Activated naive CD4-positive, alpha-beta T cell treated with anti-CD3 and anti-CD28 coated beads, Interleukin-2, amount 50 U/mL, for 24 hours (primary cell): ENCODE data around the gene CHCHD10.
"Not testable (repeated sequence)": the region's sequence is repeated elsewhere in the genome, so short reads cannot be mapped to it uniquely, and the experiment has no call there.

Experiments used
- H3K27ac Mint-ChIP-seq: one replicate; pipeline ENCODE4 v1.8.0; 2021; ENCODE audit warnings: mild to moderate bottlenecking, mixed read lengths
- H3K27me3 Mint-ChIP-seq: one replicate; pipeline ENCODE4 v1.8.0; 2021; ENCODE audit warnings: mixed read lengths
- H3K36me3 Mint-ChIP-seq: one replicate; pipeline ENCODE4 v1.8.0; 2021; ENCODE audit warnings: mixed read lengths
- H3K4me1 Mint-ChIP-seq: one replicate; pipeline ENCODE4 v1.8.0; 2021; ENCODE audit warnings: mixed read lengths
- H3K4me3 Mint-ChIP-seq: one replicate; pipeline ENCODE4 v1.8.0; 2021; ENCODE audit warnings: mild to moderate bottlenecking, mixed read lengths
- H3K9me3 Mint-ChIP-seq: one replicate; pipeline ENCODE4 v1.8.0; 2021; ENCODE audit warnings: mixed read lengths

The CHCHD10 gene

GRCh38 chr22:23750714-23751440 lies 16.9 kb downstream of the CHCHD10 start, which contains the start of gene ZNF70:
Gene ZNF70 (minus strand): TSS chr22:23751112. CDS start chr22:23745140, 5,972 bp downstream.
- H3K4me1 Mint-ChIP-seq, result peaks cover 11% of the 10 kb centered on the region

GRCh38 chr22:23750367-23750713 lies 17.4 kb downstream of the CHCHD10 start:
- Mint-ChIP-seq H3K27me3 (no peaks in the 10 kb centered on the region), H3K4me3 (peak overlapping the region; percentile 86), H3K9me3 (no peaks in the 10 kb centered on the region), H3K36me3 (peaks cover 5% of the 10 kb centered on the region), H3K4me1 (peaks cover 11% of the 10 kb centered on the region), H3K27ac (peak overlapping the region; percentile 81)

More at GRCh38 chr22:23750714-23751440, 16.9 kb downstream of the CHCHD10 start, which contains the start of gene ZNF70:
- peak within 1 kb of the TSS; percentile 86 for H3K4me3 Mint-ChIP-seq
- peaks cover 4% of the 10 kb centered on the region for H3K36me3 Mint-ChIP-seq
- H3K9me3 Mint-ChIP-seq, result no peaks in the 10 kb centered on the region
- peak within 1 kb of the TSS; percentile 81 for H3K27ac Mint-ChIP-seq
- no peaks in the 10 kb centered on the region for H3K27me3 Mint-ChIP-seq

GRCh38 chr22:23749841-23750301 lies 17.9 kb downstream of the CHCHD10 start:
- Mint-ChIP-seq H3K27ac (no peak overlapping the region), H3K4me3 (peak overlapping the region; percentile 86), H3K4me1 (peaks cover 11% of the 10 kb centered on the region), H3K36me3 (peaks cover 9% of the 10 kb centered on the region), H3K27me3 (no peaks in the 10 kb centered on the region), H3K9me3 (no peaks in the 10 kb centered on the region)

- Mint-ChIP-seq H3K9me3 (no peaks in the 10 kb centered on the region), H3K27ac (no peak overlapping the region), H3K4me3 (no peak overlapping the region), H3K27me3 (no peaks in the 10 kb centered on the region), H3K36me3 (peaks cover 24% of the 10 kb centered on the region), H3K4me1 (peaks cover 11% of the 10 kb centered on the region)
These were observed 22.0 kb downstream of the CHCHD10 start for GRCh38 chr22:23745791-23746190.

- H3K27me3 Mint-ChIP-seq, result no peaks in the 10 kb centered on the region
- no peak overlapping the region for H3K4me3 Mint-ChIP-seq
- no peaks in the 10 kb centered on the region for H3K4me1 Mint-ChIP-seq
- peaks cover 24% of the 10 kb centered on the region for H3K36me3 Mint-ChIP-seq
- H3K27ac Mint-ChIP-seq, result no peak overlapping the region
- H3K9me3 Mint-ChIP-seq, result no peaks in the 10 kb centered on the region
These were observed 23.3 kb downstream of the CHCHD10 start for GRCh38 chr22:23744485-23744884.

GRCh38 chr22:23744001-23744400 lies 23.8 kb downstream of the CHCHD10 start:
- Mint-ChIP-seq H3K4me1 (no peaks in the 10 kb centered on the region), H3K9me3 (no peaks in the 10 kb centered on the region), H3K4me3 (no peak overlapping the region), H3K36me3 (peaks cover 24% of the 10 kb centered on the region), H3K27ac (no peak overlapping the region), H3K27me3 (no peaks in the 10 kb centered on the region)

- Mint-ChIP-seq H3K4me1 (no peaks in the 10 kb centered on the region), H3K36me3 (peaks cover 24% of the 10 kb centered on the region), H3K4me3 (no peak overlapping the region), H3K27ac (no peak overlapping the region), H3K9me3 (no peaks in the 10 kb centered on the region), H3K27me3 (no peaks in the 10 kb centered on the region)
These were observed 24.5 kb downstream of the CHCHD10 start for GRCh38 chr22:23743303-23743705.

GRCh38 chr22:23742505-23743264 lies 25.1 kb downstream of the CHCHD10 start:
- Mint-ChIP-seq H3K9me3 (no peaks in the 10 kb centered on the region), H3K4me1 (no peaks in the 10 kb centered on the region), H3K27ac (no peak overlapping the region), H3K27me3 (no peaks in the 10 kb centered on the region), H3K4me3 (no peak overlapping the region), H3K36me3 (peaks cover 24% of the 10 kb centered on the region)

GRCh38 chr22:23737696-23738095 lies 30.1 kb downstream of the CHCHD10 start:
- Mint-ChIP-seq H3K4me3 (no peak overlapping the region), H3K36me3 (no peaks in the 10 kb centered on the region), H3K27ac (no peak overlapping the region), H3K9me3 (no peaks in the 10 kb centered on the region), H3K27me3 (no peaks in the 10 kb centered on the region), H3K4me1 (no peaks in the 10 kb centered on the region)

GRCh38 chr22:23728108-23728507 lies 39.7 kb downstream of the CHCHD10 start:
- H3K4me3 Mint-ChIP-seq, H3K27ac Mint-ChIP-seq, H3K27me3 Mint-ChIP-seq, H3K9me3 Mint-ChIP-seq, H3K36me3 Mint-ChIP-seq, H3K4me1 Mint-ChIP-seq: not testable (repeated sequence)

- H3K27ac Mint-ChIP-seq, result no peak overlapping the region
- H3K9me3 Mint-ChIP-seq, result no peaks in the 10 kb centered on the region
- H3K4me3 Mint-ChIP-seq, result no peak overlapping the region
- H3K27me3 Mint-ChIP-seq, result no peaks in the 10 kb centered on the region
- H3K36me3 Mint-ChIP-seq, result no peaks in the 10 kb centered on the region
- H3K4me1 Mint-ChIP-seq, result no peaks in the 10 kb centered on the region
These were observed 45.0 kb downstream of the CHCHD10 start for GRCh38 chr22:23722724-23723123.

GRCh38 chr22:23722160-23722559 lies 45.6 kb downstream of the CHCHD10 start:
- H3K27me3 Mint-ChIP-seq, result no peaks in the 10 kb centered on the region
- H3K27ac Mint-ChIP-seq, result no peak overlapping the region
- no peaks in the 10 kb centered on the region for H3K36me3 Mint-ChIP-seq
- no peak overlapping the region for H3K4me3 Mint-ChIP-seq
- peaks cover 4% of the 10 kb centered on the region for H3K4me1 Mint-ChIP-seq
- H3K9me3 Mint-ChIP-seq, result no peaks in the 10 kb centered on the region

- no peaks in the 10 kb centered on the region for H3K27me3 Mint-ChIP-seq
These were observed 46.9 kb downstream of the CHCHD10 start for GRCh38 chr22:23720855-23721254.

GRCh38 chr22:23718371-23719165 lies 49.2 kb downstream of the CHCHD10 start:
- no peaks in the 10 kb centered on the region for H3K27me3 Mint-ChIP-seq
- peaks cover 5% of the 10 kb centered on the region for H3K36me3 Mint-ChIP-seq
- H3K9me3 Mint-ChIP-seq, result no peaks in the 10 kb centered on the region
- H3K4me1 Mint-ChIP-seq, result peaks cover 19% of the 10 kb centered on the region
- no peak overlapping the region for H3K4me3 Mint-ChIP-seq
- no peak overlapping the region for H3K27ac Mint-ChIP-seq

More at GRCh38 chr22:23720855-23721254, 46.9 kb downstream of the CHCHD10 start:
- Mint-ChIP-seq H3K36me3 (no peaks in the 10 kb centered on the region), H3K4me1 (peaks cover 7% of the 10 kb centered on the region), H3K27ac (no peak overlapping the region), H3K9me3 (no peaks in the 10 kb centered on the region), H3K4me3 (no peak overlapping the region)
